Measurements from ENCODE around the gene SLC27A6.

GRCh38 chr5:129079496-129079895, 114.2 kb downstream of the SLC27A6 start:
- TF ChIP-seq CTCF (IDR thresholded peaks at IDR 0.05) (no peak), POLR2A (IDR thresholded peaks at IDR 0.05) (no peak), POLR2AphosphoS5 (IDR thresholded peaks at IDR 0.05) (no peak)

Measured in upper lobe of left lung (tissue), 4 donors.